Left colon (tissue), 2 donors: Measurements from ENCODE around the gene IFNG-AS1. TPM values are rescaled to one million over a fixed set of nuclear protein-coding genes. Genes with fewer than 3 reads are reported as not detected.

ENCODE experiments used
- ATAC-seq: fragments of 200-7000 bp; cut with Tn5 transposase; one replicate; pipeline ENCODE4 v1.9.1; 2020; ENCODE audit warnings: mild to moderate bottlenecking, moderate library complexity
- DNase-seq, 2 donors: peaks; one replicate each; pipeline ENCODE4 v3.0.0-alpha.2; 2020
- intact Hi-C, 2 donors: fragments of 100-400 bp; cut with DNase I in 1 of 2; cut with micrococcal nuclease in 1 of 2; formaldehyde crosslinking; loops; one replicate each; pipeline versions ENCODE4 v1.11.2 to v1.14.0; 2022; cut with DNase I, micrococcal nuclease
- long read RNA-seq: library from polyadenylated mRNA; unstranded; transcript quantifications from one replicate; pipeline ENCODE4 v2.0.0, GENCODE V29; 2021
- total RNA-seq, 2 donors: library from RNA; stranded (reverse); fragmentation: NEBNext Ultra II Directional; extraction: Animal tissue kit (Norgen Biotek cat#: 25700); gene quantifications; one replicate each; pipeline ENCODE4 v1.2.1, GENCODE V29; 2021
- donor health status: DM: no; HTN: no; CAD: no.
- donor health status: DM: yes; HTN: yes; CAD: no.

Gene IFNG-AS1
- total RNA-seq: under 1 TPM in 1 of 2 donors, not detected in 1; 0.56 TPM
- long read RNA-seq: 0 reads

- intact Hi-C loops: no loop called here
- DNase-seq: peak in 1 of 2 donors; percentile 7
Measured at GRCh38 chr12:67989184-67989920, at the start of gene IFNG-AS1. Gene IFNG-AS1, plus strand, starts transcription at chr12:67989447.

GRCh38 chr12:67939611-67940010, 49.6 kb upstream of the IFNG-AS1 start:
- intact Hi-C loops: loop anchor here (5.0 to 10.0 kb wide), 4 partner anchors 287 to 585 kb away; no protein-coding TSS in a partner anchor
- DNase-seq (peak in 1 of 2 donors; percentile 33), ATAC-seq (no peak)

More at GRCh38 chr12:67989184-67989920, at the start of gene IFNG-AS1:
- no peak for ATAC-seq

- no peak for DNase-seq
- peak; percentile 87 for ATAC-seq
- intact Hi-C loops: loop anchor here (5.0 to 10.0 kb wide), 4 partner anchors 289 to 586 kb away; no protein-coding TSS in a partner anchor
Measured at GRCh38 chr12:67940780-67941243, 48.4 kb upstream of the IFNG-AS1 start.

GRCh38 chr12:67942724-67943123, 46.5 kb upstream of the IFNG-AS1 start:
- no peak for DNase-seq
- no peak for ATAC-seq
- intact Hi-C loops: loop anchor here (5.0 to 10.0 kb wide), 4 partner anchors 290 to 588 kb away; no protein-coding TSS in a partner anchor

GRCh38 chr12:67943141-67943892, 45.9 kb upstream of the IFNG-AS1 start:
- ATAC-seq (peak; percentile 79), DNase-seq (peak; percentile 34 to 83)
- intact Hi-C loops: loop anchor here (5.0 to 10.0 kb wide), 4 partner anchors 291 to 589 kb away; no protein-coding TSS in a partner anchor

GRCh38 chr12:67944093-67944492, 45.2 kb upstream of the IFNG-AS1 start:
- ATAC-seq (no peak), DNase-seq (no peak)
- intact Hi-C loops: loop anchor here (5.0 to 10.0 kb wide), 4 partner anchors 292 to 589 kb away; no protein-coding TSS in a partner anchor

- intact Hi-C loops: no loop called here
- no peak for DNase-seq
- ATAC-seq: no peak
Measured at GRCh38 chr12:67952787-67953186, 36.5 kb upstream of the IFNG-AS1 start.

- no peak for DNase-seq
- no peak for ATAC-seq
- intact Hi-C loops: no loop called here
Measured at GRCh38 chr12:67957383-67957782, 31.9 kb upstream of the IFNG-AS1 start.

- ATAC-seq: no peak
- no peak for DNase-seq
- intact Hi-C loops: no loop called here
Measured at GRCh38 chr12:67958187-67958586, 31.1 kb upstream of the IFNG-AS1 start.

GRCh38 chr12:67964456-67964855, 24.8 kb upstream of the IFNG-AS1 start:
- no peak for DNase-seq
- ATAC-seq: no peak
- intact Hi-C loops: no loop called here

GRCh38 chr12:67966560-67966959, 22.7 kb upstream of the IFNG-AS1 start:
- intact Hi-C loops: no loop called here
- DNase-seq: no peak
- ATAC-seq: no peak

- no peak for DNase-seq
- intact Hi-C loops: no loop called here
- no peak for ATAC-seq
Measured at GRCh38 chr12:67968321-67968720, 20.9 kb upstream of the IFNG-AS1 start.

GRCh38 chr12:67968725-67969124, 20.5 kb upstream of the IFNG-AS1 start:
- no peak for ATAC-seq
- intact Hi-C loops: no loop called here
- no peak for DNase-seq

- no peak for ATAC-seq
Measured at GRCh38 chr12:67969134-67969802, 20.0 kb upstream of the IFNG-AS1 start.

GRCh38 chr12:67977668-67978067, 11.6 kb upstream of the IFNG-AS1 start:
- intact Hi-C loops: no loop called here
- no peak for ATAC-seq

More at GRCh38 chr12:67969134-67969802, 20.0 kb upstream of the IFNG-AS1 start:
- DNase-seq: no peak
- intact Hi-C loops: no loop called here

GRCh38 chr12:67980391-67980790, 8.9 kb upstream of the IFNG-AS1 start:
- intact Hi-C loops: no loop called here
- DNase-seq: no peak
- no peak for ATAC-seq

More at GRCh38 chr12:67977668-67978067, 11.6 kb upstream of the IFNG-AS1 start:
- DNase-seq: no peak

- ATAC-seq: no peak
- no peak for DNase-seq
- intact Hi-C loops: no loop called here
Measured at GRCh38 chr12:67981287-67982162, 7.7 kb upstream of the IFNG-AS1 start.

- no peak for ATAC-seq
- no peak for DNase-seq
- intact Hi-C loops: no loop called here
Measured at GRCh38 chr12:67982164-67982563, 7.1 kb upstream of the IFNG-AS1 start.
